GM18498 (cell line): ENCODE data around the gene BRAT1.
"Not testable (repeated sequence)": the region's sequence is repeated elsewhere in the genome, so short reads cannot be mapped to it uniquely, and the experiment has no call there.

Experiments used
- ATAC-seq: cut with Tn5 transposase; IDR thresholded peaks from one replicate; pipeline ENCODE4 v1.9.1; 2021; ENCODE audit warnings: mild to moderate bottlenecking, moderate library complexity; ENCODE audit not compliant: unreplicated experiment

The BRAT1 gene

DNA sequence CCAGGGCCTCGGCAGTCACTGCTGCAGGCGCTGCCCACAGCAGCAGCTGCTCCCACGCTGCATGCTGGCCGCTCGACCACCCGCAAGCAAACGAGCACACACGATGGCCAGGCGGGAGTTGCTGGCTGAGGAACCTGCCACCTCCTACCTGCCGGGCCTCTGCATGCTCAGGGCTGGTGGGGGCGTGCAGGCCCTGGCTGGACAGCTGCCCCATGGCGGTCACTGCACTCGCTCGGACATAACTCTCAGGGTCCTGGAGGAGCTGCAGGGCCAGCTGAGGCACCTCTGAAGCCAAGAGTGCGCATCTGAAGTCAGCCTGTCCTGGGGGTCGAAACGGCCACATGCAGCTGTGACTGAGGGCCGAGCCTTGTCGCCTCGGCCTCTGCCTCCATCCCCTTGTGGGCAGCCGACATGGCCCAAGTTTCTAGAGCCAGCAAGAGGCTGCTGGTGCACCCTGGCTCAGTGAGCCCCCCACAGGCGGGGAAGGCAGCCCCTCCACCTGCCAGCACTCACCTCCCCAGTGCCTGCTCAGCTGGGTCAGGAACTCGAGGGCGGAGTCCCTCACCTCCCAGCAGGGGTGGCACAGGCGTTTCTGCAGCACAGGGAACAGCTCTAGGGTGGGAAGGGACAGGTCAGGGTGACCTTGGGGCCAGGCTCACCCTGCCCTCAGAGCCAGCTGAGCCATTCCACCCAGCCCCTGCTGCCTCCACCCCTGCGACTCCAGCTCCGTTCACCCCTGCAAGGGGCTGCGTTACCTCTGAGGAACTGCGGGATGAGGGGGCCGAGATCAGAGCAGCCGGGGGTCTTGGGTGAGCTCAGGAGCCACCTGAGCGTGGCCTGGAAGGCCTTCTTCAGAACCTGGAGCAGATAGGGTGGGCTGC, 16.1 kb downstream of the BRAT1 start:
- no peak for ATAC-seq

DNA sequence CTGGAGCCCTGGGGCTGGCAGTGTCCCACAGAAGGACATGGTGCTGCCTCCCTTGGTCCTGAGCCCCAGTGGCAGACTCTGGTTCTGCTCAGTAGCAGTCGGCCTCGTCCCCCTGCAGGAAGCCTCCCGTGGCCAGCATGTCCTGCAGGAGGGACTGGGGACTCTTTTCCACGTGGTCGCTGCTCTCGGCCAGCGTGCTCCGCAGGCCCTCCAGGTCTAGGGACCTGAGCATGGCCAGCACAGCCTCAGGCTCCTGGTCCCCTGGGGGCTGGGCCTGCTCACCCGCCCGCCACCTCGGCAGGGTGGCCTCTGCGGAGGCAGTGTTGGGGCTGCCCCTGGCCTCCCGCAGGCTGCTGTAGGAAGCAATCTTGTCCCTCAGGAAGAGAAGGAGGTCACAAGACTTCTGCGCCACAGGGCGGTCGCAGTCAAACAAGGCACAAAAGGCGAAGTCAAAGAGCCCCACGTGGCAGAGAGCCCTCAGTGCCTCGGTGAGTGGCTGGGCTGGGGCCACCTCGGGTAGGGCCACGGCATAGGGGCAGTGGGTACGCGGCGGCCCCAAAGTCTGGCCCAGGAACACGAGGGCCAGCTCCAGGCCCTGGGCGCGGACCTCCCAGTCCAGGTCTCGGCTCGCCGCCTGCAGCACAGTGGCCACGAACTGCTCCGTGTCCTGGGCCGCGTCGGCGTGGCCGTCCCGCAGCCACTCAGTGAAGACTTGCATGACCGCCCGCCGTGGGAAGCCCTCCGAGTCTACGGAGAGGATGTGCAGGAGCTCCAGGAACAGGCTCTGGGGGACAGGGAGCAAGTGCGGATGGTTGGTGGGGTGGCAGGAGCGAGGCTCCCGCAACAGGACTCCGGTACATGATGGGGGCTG, 17.1 kb downstream of the BRAT1 start:
- no peak for ATAC-seq

DNA sequence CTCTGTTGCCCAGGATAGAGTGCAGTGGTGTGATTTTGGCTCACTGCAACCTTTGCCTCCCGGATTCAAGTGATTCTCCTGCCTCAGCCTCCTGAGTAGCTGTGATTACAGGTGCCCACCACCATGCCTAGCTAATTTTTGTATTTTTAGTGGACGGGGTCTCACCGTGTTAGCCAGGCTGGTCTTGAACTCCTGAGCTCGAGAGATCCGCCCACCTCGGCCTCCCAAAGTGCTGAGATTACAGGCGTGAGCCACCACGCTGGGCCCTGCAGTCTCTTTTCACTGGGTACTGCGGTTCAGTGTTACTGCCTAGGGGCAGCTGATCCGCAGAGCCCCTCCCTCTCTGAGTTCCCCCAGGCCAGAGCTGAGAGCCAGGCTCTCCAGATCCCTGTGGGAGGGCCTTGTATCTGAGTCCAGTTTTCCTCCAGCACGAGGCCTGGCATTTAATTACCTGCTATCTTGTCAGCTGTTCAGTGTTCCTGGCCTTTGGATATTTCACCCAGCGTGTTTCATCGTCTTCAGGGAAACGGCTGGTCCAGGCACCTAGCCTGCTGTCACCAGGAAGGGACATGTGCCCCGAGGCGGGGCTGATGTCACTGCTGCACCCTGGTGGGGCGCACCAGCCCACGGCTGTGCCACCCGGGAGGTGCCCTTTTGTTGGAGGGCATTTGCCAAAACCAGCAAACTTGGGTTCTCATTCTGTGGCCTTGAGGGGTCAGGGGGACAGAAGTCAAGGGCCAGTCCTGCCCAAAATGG, 19.3 kb downstream of the BRAT1 start:
- ATAC-seq: not testable (repeated sequence)

DNA sequence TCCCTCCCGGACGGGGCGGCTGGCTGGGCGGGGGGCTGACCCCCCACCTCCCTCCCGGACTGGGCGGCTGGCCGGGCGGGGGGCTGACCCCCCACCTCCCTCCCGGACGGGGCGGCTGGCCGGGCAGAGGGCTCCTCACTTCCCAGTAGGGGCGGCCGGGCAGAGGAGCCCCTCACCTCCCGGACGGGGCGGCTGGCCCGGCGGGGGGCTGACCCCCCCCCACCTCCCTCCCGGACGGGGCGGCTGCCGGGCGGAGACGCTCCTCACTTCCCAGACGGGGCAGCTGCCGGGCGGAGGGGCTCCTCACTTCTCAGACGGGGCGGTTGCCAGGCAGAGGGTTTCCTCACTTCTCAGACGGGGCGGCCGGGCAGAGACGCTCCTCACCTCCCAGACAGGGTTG, 21.1 kb downstream of the BRAT1 start:
- not testable (repeated sequence) for ATAC-seq

DNA sequence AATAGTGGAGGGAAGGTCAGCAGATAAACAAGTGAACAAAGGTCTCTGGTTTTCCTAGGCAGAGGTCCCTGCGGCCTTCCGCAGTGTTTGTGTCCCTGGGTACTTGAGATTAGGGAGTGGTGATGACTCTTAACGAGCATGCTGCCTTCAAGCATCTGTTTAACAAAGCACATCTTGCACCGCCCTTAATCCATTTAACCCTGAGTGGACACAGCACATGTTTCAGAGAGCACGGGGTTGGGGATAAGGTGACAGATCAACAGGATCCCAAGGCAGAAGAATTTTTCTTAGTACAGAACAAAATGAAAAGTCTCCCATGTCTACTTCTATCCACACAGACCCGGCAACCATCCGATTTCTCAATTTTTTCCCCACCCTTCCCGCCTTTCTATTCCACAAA, 21.8 kb downstream of the BRAT1 start:
- ATAC-seq: not testable (repeated sequence)

DNA sequence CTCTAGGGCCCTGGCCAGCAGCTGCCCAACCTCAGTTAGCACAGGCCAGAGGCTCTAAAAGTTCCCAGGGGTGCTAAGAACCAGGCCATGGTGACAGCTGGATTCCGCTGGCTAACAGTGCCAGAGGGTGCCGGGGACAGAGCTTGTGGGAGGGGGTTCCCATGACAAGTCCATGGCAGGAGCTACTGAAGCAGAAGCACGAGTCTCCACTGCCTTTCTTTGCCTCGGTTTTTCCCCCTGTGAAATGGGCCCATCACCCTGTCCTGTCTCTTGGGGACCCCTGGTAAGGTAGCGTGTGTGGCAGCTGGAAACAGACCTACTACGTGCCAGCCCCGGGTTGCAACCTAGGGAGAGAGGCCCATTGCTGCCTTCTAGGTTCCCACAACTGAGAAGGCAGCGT, 22.5 kb downstream of the BRAT1 start:
- ATAC-seq: not testable (repeated sequence)

DNA sequence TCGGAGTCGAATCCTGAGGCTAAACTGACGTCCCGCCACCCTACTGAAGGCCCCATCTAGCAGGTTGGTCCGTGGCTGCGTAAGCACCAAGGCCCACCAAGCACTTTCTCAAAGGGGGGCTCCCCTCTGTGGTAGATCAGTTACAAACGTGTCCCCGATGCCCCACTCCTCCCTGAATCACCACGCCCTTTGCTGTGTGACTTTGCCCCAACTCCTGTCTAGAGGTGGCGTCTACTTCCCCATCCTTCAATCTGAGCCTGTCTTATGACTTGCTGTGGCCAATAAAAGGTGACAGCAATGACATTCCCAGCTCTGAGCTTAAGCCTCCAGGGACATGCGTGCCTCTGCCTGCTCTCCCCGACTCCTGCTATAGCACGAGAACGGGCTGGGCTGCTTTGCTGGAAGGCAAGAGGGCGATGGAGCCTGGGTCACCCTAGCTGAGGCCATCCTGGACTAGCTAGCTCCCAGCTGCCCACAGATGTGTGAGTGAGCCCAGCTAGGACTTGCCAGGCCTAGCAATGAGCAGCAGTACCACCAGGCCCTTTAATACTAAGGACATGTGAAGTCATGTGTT, 23.0 kb downstream of the BRAT1 start:
- ATAC-seq: not testable (repeated sequence)

DNA sequence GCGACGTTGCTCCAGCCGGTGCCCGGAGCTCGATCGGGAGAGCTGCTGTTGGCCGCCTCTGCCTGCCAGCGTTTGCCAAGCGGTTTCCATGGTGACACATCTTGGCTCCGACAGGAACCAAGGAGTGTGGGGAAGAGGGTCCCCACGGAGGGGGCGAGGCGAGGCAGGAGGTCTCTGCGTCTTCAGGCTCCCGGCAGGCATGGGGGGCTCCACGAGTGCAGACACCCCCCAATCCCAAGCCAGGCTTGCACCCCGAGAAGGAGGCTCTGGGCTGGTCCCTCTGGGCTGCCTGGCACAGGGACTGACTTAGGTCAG, 23.6 kb downstream of the BRAT1 start:
- not testable (repeated sequence) for ATAC-seq

DNA sequence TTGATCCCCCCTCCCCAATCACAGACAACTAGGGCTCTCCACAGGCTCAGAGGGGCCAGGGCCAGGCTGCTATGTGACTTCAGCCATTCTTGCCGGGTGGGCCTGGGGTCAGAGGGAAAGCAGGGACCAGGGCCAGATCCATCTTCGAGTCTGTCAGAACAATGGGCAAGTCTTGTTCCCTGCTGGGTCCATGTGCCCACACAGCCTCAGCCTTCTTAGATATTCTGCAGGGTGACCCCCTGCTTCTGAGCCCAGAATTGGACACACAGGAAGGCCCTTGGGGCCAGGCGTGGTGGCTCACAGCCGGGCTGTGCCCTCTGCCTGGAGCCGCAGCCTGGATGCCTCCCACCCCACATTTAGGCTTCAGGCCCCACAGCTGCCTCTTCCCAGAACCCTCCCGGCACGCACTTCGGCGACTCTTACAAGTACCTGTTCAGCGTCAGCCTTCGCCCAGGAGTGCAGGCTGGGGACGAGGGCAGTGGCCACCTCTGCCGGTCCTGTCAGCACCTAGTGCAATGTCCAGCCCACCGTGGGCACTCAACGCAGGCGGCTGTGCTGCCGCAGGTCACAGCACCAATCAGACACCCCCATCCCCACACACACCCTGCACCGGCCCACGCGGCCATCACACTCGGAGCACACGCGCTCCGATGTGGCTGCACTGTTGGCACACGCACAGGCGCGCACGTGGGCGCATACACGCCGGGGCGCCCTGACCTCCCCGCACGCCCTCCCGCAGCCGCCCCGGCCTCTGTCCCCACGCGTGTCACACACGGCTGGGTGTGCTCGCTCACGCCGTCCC, 24.1 kb downstream of the BRAT1 start:
- ATAC-seq: not testable (repeated sequence)

DNA sequence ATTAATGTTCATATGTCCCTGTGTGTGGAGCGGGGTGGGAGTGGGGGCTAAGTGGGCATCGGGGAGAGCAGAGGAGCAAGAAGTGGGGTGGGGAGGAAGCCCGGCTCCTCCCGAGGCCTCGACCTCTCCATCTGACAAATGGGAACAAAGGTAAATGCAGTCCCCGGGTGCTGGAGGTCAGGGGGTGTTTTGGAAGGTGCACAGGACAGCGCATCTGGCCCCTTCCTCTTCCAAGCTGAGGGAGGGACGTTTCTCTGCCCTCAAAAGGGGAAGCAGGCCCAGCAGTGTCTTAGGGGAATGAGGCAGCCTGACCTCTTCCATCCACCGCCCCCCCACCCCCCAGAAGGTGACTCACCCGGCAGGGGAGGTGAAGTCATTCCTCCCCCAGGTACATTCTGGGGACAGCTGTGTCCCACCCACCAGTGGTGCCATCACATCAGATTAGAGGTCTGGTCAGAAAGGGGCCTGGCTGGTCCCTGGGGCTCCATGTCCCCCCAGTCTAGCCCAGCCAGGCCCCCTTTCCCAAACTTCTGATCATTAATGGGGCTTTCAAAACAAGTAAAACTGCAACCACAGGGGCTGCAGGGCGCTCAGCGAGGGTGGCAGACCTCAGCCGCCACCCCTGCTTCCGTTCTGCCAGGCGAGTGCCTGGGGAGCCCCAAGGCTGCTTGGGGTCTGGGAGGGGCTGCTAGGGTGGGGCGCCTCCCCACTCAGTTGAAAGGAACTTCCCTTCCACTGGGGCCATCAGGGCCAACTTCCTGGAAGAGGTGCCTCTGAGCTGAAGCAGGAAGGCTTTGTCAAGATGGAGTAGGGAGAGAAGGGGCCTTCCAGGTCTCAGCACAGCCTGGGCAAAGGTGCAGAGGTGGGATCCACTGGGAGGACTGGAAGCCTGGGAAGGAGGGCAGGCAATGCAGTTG, 25.0 kb downstream of the BRAT1 start:
- ATAC-seq: peak; percentile 56

DNA sequence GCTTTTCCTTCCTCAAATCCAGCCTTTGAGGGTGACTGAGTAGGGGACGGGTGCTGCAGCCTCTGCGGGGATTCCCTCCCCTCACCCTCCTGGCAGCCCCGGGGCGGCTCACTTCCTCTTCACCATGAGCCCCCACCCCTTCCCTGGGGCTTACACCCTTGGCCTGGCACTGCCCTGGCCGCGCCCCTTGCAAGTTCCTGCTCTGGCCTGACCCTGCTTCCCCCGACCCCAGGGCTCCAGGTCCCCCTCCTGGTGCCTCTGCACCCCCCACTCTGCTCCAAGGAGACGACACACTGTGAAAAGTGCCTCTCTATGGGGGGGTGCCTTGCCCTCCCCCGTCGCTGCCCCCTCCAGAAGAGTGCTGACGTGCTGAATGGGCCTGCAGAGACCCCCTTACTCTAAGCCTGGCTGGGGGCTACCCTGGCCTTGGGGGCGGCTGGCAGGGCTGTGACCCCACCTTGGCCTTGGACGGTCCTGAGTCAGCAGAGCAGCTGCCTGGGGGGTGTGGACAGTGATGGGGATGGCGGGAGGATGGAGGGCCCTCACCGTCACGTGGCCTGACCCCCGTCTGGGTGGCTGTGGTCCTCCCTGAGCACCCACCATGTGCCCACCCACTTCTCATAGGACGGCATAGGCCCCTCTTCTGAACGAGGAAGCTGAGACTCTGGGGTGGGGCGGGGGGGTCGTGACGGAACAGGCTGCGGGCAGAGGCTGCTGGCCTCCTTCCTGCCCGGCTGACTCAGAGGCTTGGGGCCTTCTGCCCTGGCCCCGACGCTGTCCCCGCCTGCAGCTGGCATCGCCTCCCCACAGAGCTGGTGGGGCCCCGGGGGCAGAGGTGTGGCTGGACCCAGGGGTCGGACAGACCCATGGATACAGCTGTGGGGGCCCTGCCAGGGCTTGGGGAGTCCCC, 25.9 kb downstream of the BRAT1 start:
- ATAC-seq: peak; percentile 42

DNA sequence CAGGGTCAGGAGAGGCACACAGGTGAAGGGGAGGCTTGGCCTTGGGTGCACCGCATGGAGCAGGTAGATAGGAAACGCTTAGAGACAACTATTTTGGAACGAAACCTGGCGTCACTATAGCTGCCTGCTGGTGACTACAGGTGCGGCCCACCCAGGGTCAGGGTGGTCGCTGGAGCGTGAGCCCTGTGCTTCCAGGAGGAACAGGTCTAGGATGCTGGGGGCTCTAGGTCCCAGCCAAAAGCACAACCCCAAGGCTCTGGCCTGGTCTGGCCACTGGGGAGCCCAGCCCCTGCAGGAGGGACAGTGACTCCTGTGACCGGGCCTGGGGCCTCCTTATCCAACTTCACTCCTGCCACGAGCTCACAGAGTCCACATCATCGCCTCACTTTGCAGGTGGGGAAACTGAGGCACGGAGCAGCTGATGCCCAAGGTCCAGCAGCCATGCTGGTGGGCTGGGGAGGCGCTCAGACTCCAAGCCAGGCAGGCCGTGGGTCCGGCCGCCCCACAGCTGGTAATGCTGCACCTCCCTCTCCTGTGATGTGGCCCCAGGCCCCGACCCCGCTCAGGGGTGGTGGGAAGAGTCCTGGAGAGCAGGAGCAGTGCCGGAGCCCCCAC, 26.7 kb downstream of the BRAT1 start:
- ATAC-seq: no peak

DNA sequence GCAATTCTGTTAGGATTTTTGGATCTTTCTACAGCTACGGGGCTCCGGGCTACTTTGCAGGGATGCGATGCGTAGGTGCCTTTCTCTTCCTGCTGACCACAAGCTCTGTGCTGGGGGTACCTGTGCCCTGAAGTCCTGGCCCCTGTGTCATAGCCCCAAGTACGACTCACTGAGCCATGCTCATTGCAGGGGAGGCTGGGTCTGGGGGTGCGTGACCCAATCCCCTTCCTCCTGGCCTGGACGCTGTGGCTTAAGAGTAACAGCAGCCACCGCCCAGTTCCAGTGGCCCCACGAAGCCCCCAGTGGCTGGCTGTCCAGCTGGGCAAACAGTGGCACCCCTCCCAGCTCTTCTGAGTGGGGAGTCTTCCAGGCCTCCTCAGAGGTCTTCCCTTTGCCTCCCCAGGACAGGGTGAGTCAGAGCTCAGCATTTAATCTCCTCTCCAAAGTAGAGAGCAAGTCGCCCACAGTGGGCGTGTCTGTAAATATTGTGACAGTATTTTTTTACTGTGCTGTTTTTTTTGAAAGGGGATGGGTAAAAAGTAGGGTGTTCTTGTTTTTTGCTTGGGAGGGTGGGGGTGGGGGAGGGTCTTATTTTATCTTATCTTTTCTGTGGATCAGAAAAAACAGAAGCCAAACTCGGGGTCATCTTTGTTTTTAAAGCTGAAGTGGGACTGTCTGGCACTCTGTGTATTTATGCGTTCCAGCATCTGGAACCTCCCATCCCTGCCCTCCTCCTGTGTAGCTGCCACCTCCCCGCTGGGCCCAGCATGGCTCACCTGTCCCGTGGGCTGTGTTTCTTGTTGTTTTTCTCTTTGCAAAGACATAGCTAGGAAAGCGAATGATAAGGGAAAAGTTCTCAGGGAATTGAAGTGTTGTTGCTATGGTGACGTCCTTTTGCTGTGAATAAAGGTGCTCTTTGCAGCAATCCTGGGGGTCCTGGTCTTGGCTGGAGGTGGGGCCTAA, 27.5 kb downstream of the BRAT1 start:
- no peak for ATAC-seq

DNA sequence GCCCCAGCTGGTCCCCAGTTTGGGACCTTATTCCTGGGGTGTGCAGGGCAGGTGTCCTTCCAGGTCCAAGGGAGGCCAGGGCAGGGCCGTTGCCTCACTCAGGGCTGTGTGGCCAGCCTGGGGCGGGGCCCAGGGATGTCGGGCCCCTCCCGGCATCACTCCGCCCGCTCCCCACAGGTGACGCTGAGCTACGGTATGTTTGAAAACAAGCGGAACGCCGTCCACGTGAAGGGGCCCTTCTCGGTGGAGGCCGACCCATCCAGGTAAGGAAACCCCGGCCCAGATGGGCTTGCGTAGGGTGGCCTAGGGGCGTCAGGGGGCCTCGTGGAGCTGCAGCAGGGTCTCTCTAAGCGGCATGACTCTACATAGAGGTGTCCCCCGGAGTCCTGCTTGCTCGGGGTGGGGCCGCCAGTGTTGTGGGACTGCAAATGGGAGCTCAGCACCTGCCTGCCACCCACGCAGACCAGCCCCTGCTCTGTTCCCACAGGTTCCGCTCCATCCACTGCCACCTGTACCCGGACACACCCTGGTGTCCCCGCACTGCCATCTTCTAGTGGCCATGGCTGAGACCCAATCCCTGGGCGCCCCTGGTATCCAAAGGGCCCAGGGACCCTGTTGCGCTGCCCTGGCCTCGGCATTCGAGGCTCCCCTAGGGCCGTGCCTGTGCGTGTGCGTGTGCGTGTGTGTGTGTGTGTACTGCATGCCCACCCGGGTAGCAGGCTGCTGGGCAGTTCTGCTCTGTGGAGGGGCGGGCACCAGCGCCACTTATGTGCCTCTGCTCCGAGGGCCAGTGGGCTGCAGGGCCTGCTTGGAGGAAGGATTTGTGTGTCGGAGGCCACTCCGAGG, 28.4 kb downstream of the BRAT1 start:
- no peak for ATAC-seq
